Measurements from ENCODE around the gene EZR.

GRCh38 chr6:158801655-158802294 is 17.4 kb downstream of the EZR start:
- TF ChIP-seq NFIC (IDR thresholded peaks at IDR 0.05): no peak
- TF ChIP-seq CEBPB (tag; IDR thresholded peaks at IDR 0.05): no peak
- no peak for TF ChIP-seq REST (IDR thresholded peaks at IDR 0.05; ENCODE audit: borderline replicate concordance)
- TF ChIP-seq REST (CRISPR knock-in tag; IDR thresholded peaks at IDR 0.05; ENCODE audit: low read depth): no peak
- TF ChIP-seq, protein P1, sequence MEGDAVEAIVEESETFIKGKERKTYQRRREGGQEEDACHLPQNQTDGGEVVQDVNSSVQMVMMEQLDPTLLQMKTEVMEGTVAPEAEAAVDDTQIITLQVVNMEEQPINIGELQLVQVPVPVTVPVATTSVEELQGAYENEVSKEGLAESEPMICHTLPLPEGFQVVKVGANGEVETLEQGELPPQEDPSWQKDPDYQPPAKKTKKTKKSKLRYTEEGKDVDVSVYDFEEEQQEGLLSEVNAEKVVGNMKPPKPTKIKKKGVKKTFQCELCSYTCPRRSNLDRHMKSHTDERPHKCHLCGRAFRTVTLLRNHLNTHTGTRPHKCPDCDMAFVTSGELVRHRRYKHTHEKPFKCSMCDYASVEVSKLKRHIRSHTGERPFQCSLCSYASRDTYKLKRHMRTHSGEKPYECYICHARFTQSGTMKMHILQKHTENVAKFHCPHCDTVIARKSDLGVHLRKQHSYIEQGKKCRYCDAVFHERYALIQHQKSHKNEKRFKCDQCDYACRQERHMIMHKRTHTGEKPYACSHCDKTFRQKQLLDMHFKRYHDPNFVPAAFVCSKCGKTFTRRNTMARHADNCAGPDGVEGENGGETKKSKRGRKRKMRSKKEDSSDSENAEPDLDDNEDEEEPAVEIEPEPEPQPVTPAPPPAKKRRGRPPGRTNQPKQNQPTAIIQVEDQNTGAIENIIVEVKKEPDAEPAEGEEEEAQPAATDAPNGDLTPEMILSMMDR (IDR thresholded peaks at IDR 0.05 in 2 of 3, conservative IDR thresholded peaks at IDR 0.05 in 1 of 3; ENCODE audit: insufficient read depth in 2 of 3, low read depth in 1 of 3, low read length in 3 of 3): no peak
- TF ChIP-seq SRSF9 (IDR thresholded peaks at IDR 0.05; ENCODE audit: borderline replicate concordance, low read depth, low read length): no peak
- no peak for TF ChIP-seq KLF6 (CRISPR knock-in tag; IDR thresholded peaks at IDR 0.05; ENCODE audit: borderline replicate concordance)
- no peak for TF ChIP-seq HNRNPL (IDR thresholded peaks at IDR 0.05; ENCODE audit: low read depth, low read length)
